Testis (tissue), 3 donors: Measurements from ENCODE around the gene NHSL2. TPM values are rescaled to one million over a fixed set of nuclear protein-coding genes. Genes with fewer than 3 reads are reported as not detected.

Experiments
- DNase-seq: peaks from one replicate; pipeline ENCODE4 v3.0.0-alpha.2; 2019
- H3K27ac ChIP-seq, 2 donors: fragments of 200-600 bp; sonication (generic); one replicate each; pipeline ENCODE4 v1.5.1; 2019
- H3K27me3 ChIP-seq: fragments of 200-600 bp; sonication (generic); one replicate; pipeline ENCODE4 v1.5.1; 2019
- H3K36me3 ChIP-seq: fragments of 200-600 bp; sonication (generic); one replicate; pipeline ENCODE4 v1.5.1; 2017; ENCODE audit warnings: low read depth; ENCODE audit errors: missing control alignments
- H3K4me1 ChIP-seq: fragments of 200-600 bp; sonication (generic); one replicate; pipeline ENCODE4 v1.5.1; 2019
- H3K4me3 ChIP-seq, 2 donors: fragments of 200-600 bp; sonication (generic); one replicate each; pipeline ENCODE4 v1.5.1; 2017 to 2019
- H3K9me3 ChIP-seq: fragments of 200-600 bp; sonication (generic); one replicate; pipeline ENCODE4 v1.5.1; 2017
- POLR2A ChIP-seq: fragments of 450-650 bp; IDR thresholded peaks from one replicate; pipeline ENCODE4 v1.6.1; 2017; ENCODE audit warnings: antibody characterized with exemption, mild to moderate bottlenecking, moderate library complexity
- WGBS, 2 donors: methylation state at CpG; one replicate each; pipeline ENCODE4 v1.1.5; 2018; 5-methylcytosine and 5-hydroxymethylcytosine counted together
- intact Hi-C: fragments of 100-400 bp; cut with DNase I; formaldehyde crosslinking; loops from one replicate; pipeline ENCODE4 v1.15.1; 2023; ENCODE audit warnings: low total_unique reads
- polyA plus RNA-seq: library from polyadenylated mRNA; stranded (reverse); fragments of 350-450 nt; fragmentation: Illumina TruSeq; extraction: RNeasy Lipid Tissue Mini Kit (QIAGEN cat#74804); gene quantifications from one replicate; pipeline ENCODE4 v1.2.3, GENCODE V29; 2014; ENCODE audit warnings: low read depth, low replicate concordance; ENCODE audit not compliant: insufficient read depth
- total RNA-seq, 2 donors: library from RNA; depleted of rRNA; stranded (reverse); fragments of >200 nt; gene quantifications; one replicate each; pipeline ENCODE4 v1.2.3, GENCODE V29; 2016
- TF ChIP-seq, protein P1 (sequence below), 3 experiments: fragments of 450-650 bp in 2 of 3; fragments of 200-600 bp in 1 of 3; sonication (generic) in 1 of 3; IDR thresholded peaks; one replicate each; pipeline ENCODE4 v1.5.1; 2016 to 2019; ENCODE audit warnings: antibody characterized with exemption in 3 of 3, mild to moderate bottlenecking in 2 of 3, moderate library complexity in 1 of 3

NHSL2 gene
- total and polyA plus RNA-seq, 3 donors from 2014 or later = 9.5 to 33.1 (median 32.5) TPM

DNA sequence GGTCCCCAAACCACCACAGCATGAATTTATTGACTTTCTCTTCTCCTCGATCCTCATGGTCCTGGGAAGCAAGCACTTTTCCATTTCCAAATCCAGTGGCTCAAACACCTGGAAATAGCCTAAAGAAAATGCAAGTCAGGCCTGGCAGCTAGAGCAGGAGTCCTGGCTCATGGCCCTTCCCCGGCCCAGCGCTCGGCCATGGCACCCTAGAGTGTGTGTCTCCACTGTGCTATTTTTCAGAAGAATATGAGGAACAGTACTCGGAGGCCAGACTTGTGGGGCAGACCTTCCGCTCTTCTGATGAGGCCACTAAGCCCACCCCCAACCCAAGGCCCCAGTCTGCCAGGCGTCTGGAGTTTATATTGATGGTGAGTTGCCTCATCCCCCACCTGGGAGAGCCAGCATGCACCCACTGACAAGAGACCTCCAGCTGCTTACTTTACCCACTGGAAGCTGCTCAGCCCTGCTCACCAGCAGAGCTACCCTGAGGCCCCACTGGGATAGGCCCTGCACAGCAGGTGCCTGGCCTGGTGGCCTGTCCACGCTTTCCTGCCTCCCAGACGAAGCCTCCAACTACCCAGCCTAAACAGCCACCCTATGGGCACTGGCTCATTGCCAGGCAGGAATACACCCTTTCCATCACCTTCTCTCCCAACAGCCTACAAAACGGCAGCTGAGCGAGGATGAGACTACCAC lies 223.4 kb downstream of the NHSL2 start:
- no peak overlapping the region for H3K27ac ChIP-seq
- H3K4me3 ChIP-seq = no peak overlapping the region
- intact Hi-C loops = no loop called here
- no peak for TF ChIP-seq POLR2A
- TF ChIP-seq, protein P1, sequence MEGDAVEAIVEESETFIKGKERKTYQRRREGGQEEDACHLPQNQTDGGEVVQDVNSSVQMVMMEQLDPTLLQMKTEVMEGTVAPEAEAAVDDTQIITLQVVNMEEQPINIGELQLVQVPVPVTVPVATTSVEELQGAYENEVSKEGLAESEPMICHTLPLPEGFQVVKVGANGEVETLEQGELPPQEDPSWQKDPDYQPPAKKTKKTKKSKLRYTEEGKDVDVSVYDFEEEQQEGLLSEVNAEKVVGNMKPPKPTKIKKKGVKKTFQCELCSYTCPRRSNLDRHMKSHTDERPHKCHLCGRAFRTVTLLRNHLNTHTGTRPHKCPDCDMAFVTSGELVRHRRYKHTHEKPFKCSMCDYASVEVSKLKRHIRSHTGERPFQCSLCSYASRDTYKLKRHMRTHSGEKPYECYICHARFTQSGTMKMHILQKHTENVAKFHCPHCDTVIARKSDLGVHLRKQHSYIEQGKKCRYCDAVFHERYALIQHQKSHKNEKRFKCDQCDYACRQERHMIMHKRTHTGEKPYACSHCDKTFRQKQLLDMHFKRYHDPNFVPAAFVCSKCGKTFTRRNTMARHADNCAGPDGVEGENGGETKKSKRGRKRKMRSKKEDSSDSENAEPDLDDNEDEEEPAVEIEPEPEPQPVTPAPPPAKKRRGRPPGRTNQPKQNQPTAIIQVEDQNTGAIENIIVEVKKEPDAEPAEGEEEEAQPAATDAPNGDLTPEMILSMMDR (IDR thresholded peaks at IDR 0.05) = no peak
- 94% methylated on average over 11 of the region's 11 CpGs; no CpG with 5 or more reads in 1 of the 2 donors for WGBS, 2 donors
- peaks cover 5% of the 10 kb centered on the region for H3K4me1 ChIP-seq
- H3K9me3 ChIP-seq = no peaks in the 10 kb centered on the region
- H3K36me3 ChIP-seq = no peaks in the 10 kb centered on the region
- H3K27me3 ChIP-seq = no peaks in the 10 kb centered on the region
- no peak for DNase-seq

- Histone ChIP-seq H3K4me1 (no peaks in the 10 kb centered on the region), H3K27me3 (no peaks in the 10 kb centered on the region), H3K36me3 (no peaks in the 10 kb centered on the region), H3K27ac (no peak overlapping the region), H3K9me3 (no peaks in the 10 kb centered on the region), H3K4me3 (no peak overlapping the region)
- intact Hi-C loops = no loop called here
- DNase-seq = no peak
- TF ChIP-seq, protein P1 (IDR thresholded peaks at IDR 0.05) = no peak
- no peak for TF ChIP-seq POLR2A
- 86 to 89% methylated on average over 5 to 9 of the region's 9 CpGs for WGBS, 2 donors
Measured at GRCh38 chrX:72137846-72138495, 227.3 kb downstream of the NHSL2 start.

DNA sequence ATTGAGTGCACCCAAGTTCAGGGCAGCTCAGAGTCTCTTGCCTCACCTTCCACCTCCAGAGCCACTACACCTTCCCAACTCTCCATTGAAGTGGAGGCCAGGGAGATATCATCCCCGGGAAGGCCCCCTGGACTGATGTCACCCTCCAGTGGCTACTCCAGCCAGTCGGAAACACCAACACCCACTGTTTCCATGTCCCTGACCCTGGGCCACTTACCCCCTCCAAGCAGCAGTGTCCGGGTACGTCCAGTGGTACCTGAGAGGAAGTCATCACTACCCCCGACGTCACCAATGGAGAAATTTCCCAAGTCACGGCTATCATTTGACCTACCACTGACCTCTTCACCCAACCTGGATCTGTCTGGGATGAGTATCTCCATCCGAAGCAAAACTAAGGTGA lies 228.9 kb downstream of the NHSL2 start:
- DNase-seq = no peak
- intact Hi-C loops = no loop called here

GRCh38 chrX:72141372-72142004 lies 230.8 kb downstream of the NHSL2 start:
- Histone ChIP-seq H3K9me3 (no peaks in the 10 kb centered on the region), H3K27me3 (no peaks in the 10 kb centered on the region), H3K4me3 (no peak overlapping the region), H3K36me3 (no peaks in the 10 kb centered on the region), H3K27ac (no peak overlapping the region), H3K4me1 (no peaks in the 10 kb centered on the region)
- 60 to 68% methylated on average over 4 of the region's 4 CpGs for WGBS, 2 donors
- TF ChIP-seq POLR2A = no peak
- TF ChIP-seq, protein P1 (IDR thresholded peaks at IDR 0.05) = no peak
- no peak for DNase-seq
- intact Hi-C loops = no loop called here

More for the DNA sequence above, 228.9 kb downstream of the NHSL2 start:
- H3K4me1 ChIP-seq = no peaks in the 10 kb centered on the region
- no peaks in the 10 kb centered on the region for H3K27me3 ChIP-seq
- H3K9me3 ChIP-seq = no peaks in the 10 kb centered on the region
- no peak for TF ChIP-seq POLR2A
- TF ChIP-seq, protein P1 (IDR thresholded peaks at IDR 0.05) = no peak
- H3K4me3 ChIP-seq = no peak overlapping the region
- no peaks in the 10 kb centered on the region for H3K36me3 ChIP-seq
- WGBS, 2 donors = 97 to 100% methylated on average over 4 to 8 of the region's 8 CpGs
- H3K27ac ChIP-seq = no peak overlapping the region
